Measurements from ENCODE around the gene FARS2.
"Not testable (repeated sequence)": the region's sequence is repeated elsewhere in the genome, so short reads cannot be mapped to it uniquely, and the experiment has no call there.

GRCh38 chr6:5806406-5806805, 545.1 kb downstream of the FARS2 start:
- not testable (repeated sequence) for TF ChIP-seq CTCF (IDR thresholded peaks at IDR 0.05); JUN (CRISPR knock-in tag; IDR thresholded peaks at IDR 0.05); ZNF263 (CRISPR knock-in tag; IDR thresholded peaks at IDR 0.05; ENCODE audit: low read depth); ZNF317 (CRISPR knock-in tag; IDR thresholded peaks at IDR 0.05; ENCODE audit: borderline replicate concordance, low read depth); SMAD4 (CRISPR knock-in tag; IDR thresholded peaks at IDR 0.05); USF1 (CRISPR knock-in tag; IDR thresholded peaks at IDR 0.05); TEAD4 (CRISPR knock-in tag; IDR thresholded peaks at IDR 0.05); ELF4 (CRISPR knock-in tag; IDR thresholded peaks at IDR 0.05; ENCODE audit: low read depth); RELA (CRISPR knock-in tag; IDR thresholded peaks at IDR 0.05; ENCODE audit: borderline replicate concordance); NFE2L1 (CRISPR knock-in tag; IDR thresholded peaks at IDR 0.05)
- TF ChIP-seq, protein P1, sequence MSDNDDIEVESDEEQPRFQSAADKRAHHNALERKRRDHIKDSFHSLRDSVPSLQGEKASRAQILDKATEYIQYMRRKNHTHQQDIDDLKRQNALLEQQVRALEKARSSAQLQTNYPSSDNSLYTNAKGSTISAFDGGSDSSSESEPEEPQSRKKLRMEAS (CRISPR knock-in tag; IDR thresholded peaks at IDR 0.05), result not testable (repeated sequence)
- TF ChIP-seq, protein P2, sequence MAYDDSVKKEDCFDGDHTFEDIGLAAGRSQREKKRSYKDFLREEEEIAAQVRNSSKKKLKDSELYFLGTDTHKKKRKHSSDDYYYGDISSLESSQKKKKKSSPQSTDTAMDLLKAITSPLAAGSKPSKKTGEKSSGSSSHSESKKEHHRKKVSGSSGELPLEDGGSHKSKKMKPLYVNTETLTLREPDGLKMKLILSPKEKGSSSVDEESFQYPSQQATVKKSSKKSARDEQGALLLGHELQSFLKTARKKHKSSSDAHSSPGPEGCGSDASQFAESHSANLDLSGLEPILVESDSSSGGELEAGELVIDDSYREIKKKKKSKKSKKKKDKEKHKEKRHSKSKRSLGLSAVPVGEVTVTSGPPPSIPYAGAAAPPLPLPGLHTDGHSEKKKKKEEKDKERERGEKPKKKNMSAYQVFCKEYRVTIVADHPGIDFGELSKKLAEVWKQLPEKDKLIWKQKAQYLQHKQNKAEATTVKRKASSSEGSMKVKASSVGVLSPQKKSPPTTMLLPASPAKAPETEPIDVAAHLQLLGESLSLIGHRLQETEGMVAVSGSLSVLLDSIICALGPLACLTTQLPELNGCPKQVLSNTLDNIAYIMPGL (CRISPR knock-in tag; IDR thresholded peaks at IDR 0.05), result not testable (repeated sequence)
- TF ChIP-seq, protein P3, sequence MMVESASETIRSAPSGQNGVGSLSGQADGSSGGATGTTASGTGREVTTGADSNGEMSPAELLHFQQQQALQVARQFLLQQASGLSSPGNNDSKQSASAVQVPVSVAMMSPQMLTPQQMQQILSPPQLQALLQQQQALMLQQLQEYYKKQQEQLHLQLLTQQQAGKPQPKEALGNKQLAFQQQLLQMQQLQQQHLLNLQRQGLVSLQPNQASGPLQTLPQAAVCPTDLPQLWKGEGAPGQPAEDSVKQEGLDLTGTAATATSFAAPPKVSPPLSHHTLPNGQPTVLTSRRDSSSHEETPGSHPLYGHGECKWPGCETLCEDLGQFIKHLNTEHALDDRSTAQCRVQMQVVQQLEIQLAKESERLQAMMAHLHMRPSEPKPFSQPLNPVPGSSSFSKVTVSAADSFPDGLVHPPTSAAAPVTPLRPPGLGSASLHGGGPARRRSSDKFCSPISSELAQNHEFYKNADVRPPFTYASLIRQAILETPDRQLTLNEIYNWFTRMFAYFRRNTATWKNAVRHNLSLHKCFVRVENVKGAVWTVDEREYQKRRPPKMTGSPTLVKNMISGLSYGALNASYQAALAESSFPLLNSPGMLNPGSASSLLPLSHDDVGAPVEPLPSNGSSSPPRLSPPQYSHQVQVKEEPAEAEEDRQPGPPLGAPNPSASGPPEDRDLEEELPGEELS (CRISPR knock-in tag; IDR thresholded peaks at IDR 0.05), result not testable (repeated sequence)

Measured in WTC11 (cell line).